ENCODE measurements around the gene CPT1B.
"Not testable (repeated sequence)": the region's sequence is repeated elsewhere in the genome, so short reads cannot be mapped to it uniquely, and the experiment has no call there.

CPT1B gene

GRCh38 chr22:50522806-50523438 lies 55.3 kb downstream of the CPT1B start:
- no peak for TF ChIP-seq CTCF (IDR thresholded peaks at IDR 0.05; ENCODE audit: low read length, missing control alignments)
- DNase-seq (ENCODE audit: low read depth) = no peak
- no peak overlapping the region for H3K4me3 ChIP-seq (replicated peaks; ENCODE audit: low read depth, low read length)

DNA sequence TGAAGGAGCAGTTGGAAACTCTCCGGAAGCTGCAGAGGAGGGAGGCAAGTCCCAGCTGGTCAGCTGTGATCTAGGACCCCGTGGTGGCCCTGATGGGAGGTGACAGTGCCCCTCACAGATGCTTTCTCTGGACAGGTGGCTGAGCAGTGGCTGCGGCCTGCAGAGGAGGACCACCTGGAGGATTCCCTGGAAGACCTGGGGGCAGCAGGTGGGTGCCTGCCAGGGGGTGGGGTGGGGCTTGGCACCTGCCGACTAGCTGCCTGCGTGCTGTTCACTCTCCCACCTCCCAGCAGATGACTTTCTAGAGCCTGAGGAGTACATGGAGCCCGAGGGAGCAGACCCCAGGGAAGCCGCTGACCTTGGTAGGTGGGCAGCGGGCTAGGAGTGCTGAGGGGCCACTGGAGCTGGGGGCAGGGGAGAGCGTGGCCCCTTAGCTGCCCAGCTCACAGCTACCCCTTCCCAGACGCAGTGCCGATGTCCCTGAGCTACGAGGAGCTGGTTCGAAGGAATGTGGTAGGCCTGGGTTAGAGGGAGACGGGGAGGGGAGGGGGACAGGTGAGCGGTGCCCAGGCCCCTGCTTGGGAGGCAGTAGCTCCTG lies 55.9 kb downstream of the CPT1B start:
- no peak for TF ChIP-seq CTCF (IDR thresholded peaks at IDR 0.05; ENCODE audit: low read length, missing control alignments)
- DNase-seq (ENCODE audit: low read depth) = no peak
- no peak overlapping the region for H3K4me3 ChIP-seq (replicated peaks; ENCODE audit: low read depth, low read length)

DNA sequence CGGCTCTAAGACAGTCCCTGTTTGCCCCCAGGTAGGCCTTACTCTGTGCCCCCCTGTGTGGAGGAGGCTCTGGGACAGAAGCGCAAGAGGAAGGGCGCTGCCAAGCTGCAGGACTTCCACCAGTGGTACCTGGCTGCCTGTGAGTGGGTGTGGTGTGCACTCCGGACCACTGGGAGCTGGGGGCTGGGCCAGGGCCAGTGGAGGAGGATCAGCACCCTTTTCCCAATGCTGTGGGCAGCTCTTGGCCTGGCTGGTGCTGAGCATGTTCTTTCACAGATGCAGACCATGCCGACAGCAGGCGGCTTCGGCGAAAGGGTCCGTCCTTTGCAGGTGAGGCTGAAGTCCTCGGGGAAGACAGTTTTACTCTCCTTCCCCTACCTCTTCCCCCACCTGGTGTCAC lies 56.5 kb downstream of the CPT1B start:
- H3K4me3 ChIP-seq (replicated peaks; ENCODE audit: low read depth, low read length) = no peak overlapping the region
- no peak for DNase-seq (ENCODE audit: low read depth)
- no peak for TF ChIP-seq CTCF (IDR thresholded peaks at IDR 0.05; ENCODE audit: low read length, missing control alignments)

GRCh38 chr22:50520826-50521453 lies 57.3 kb downstream of the CPT1B start:
- H3K4me3 ChIP-seq (replicated peaks; ENCODE audit: low read depth, low read length) = no peak overlapping the region
- no peak for DNase-seq (ENCODE audit: low read depth)
- no peak for TF ChIP-seq CTCF (IDR thresholded peaks at IDR 0.05; ENCODE audit: low read length, missing control alignments)

DNA sequence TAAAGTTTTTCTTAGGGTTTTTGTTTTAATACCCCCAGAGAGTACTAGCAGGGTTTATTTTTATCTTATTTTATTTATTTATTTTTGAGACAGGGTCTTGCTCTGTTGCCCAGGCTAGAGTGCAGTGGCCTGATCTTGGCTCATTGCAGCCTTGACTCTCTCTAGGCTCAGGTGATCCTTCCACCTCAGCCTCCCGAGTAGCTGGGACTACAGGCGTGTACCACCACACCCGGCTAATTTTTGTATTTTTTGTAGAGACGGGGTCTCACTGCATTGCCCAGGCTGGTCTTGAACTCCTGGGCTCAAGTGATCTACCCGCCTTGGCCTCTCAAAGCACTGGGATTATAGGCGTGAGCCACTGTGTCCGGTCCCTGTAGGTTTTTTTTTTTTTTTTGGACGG lies 58.0 kb downstream of the CPT1B start:
- H3K4me3 ChIP-seq (replicated peaks; ENCODE audit: low read depth, low read length); DNase-seq (ENCODE audit: low read depth): not testable (repeated sequence)

DNA sequence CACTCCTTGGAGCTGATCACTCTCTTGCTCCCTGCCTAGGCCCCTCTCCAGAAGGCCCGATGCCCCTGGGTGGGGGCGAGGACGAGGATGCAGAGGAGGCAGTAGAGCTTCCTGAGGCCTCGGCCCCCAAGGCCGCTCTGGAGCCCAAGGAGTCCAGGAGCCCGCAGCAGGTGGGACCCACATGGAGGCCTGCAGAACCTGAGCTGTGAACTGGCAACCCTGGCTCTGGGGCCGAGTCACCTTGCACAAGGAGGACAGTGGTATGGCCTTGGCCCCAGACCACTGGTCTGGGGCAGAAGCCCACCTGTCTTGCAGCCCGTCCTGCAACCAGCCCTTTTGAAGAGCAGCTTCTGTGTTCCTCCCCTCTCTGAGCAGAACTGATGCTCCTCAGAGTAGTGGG lies 59.1 kb downstream of the CPT1B start:
- TF ChIP-seq CTCF (IDR thresholded peaks at IDR 0.05; ENCODE audit: low read length, missing control alignments) = no peak
- H3K4me3 ChIP-seq (replicated peaks; ENCODE audit: low read depth, low read length) = no peak overlapping the region
- DNase-seq (ENCODE audit: low read depth) = no peak

Measured in fibroblast of pulmonary artery (primary cell).